Esophagus squamous epithelium (tissue), 4 donors: ENCODE data around the gene CNTRL.

Source experiments
- POLR2A ChIP-seq, 4 donors: fragments of 450-650 bp; IDR thresholded peaks; one replicate each; pipeline ENCODE4 v1.6.1; 2017; ENCODE audit warnings: antibody characterized with exemption in 4 of 4, mild to moderate bottlenecking in 4 of 4, moderate library complexity in 3 of 4
- TF ChIP-seq, protein P1 (sequence below), 6 experiments: fragments of 450-650 bp in 4 of 6; fragments of 200-600 bp in 2 of 6; sonication (generic) in 2 of 6; IDR thresholded peaks; one replicate each; pipeline ENCODE4 v1.5.1; 2016 to 2019; ENCODE audit warnings: antibody characterized with exemption in 6 of 6, mild to moderate bottlenecking in 4 of 6, moderate library complexity in 4 of 6

DNA sequence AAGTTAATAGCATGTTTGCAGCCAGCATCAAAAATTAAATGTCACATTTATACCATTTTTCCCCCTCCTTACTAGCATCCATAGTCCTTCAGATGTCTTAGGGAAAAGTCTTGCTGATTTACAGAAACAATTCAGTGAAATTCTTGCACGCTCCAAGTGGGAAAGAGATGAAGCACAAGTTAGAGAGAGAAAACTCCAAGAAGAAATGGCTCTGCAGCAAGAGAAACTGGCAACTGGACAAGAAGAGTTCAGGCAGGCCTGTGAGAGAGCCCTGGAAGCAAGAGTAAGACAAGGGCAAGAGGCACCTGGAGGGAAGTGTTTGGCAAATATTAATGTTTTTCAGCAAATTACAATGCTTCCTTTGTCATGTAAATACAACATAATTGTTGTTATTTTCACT lies 66.6 kb downstream of the CNTRL start:
- TF ChIP-seq, protein P1, sequence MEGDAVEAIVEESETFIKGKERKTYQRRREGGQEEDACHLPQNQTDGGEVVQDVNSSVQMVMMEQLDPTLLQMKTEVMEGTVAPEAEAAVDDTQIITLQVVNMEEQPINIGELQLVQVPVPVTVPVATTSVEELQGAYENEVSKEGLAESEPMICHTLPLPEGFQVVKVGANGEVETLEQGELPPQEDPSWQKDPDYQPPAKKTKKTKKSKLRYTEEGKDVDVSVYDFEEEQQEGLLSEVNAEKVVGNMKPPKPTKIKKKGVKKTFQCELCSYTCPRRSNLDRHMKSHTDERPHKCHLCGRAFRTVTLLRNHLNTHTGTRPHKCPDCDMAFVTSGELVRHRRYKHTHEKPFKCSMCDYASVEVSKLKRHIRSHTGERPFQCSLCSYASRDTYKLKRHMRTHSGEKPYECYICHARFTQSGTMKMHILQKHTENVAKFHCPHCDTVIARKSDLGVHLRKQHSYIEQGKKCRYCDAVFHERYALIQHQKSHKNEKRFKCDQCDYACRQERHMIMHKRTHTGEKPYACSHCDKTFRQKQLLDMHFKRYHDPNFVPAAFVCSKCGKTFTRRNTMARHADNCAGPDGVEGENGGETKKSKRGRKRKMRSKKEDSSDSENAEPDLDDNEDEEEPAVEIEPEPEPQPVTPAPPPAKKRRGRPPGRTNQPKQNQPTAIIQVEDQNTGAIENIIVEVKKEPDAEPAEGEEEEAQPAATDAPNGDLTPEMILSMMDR (IDR thresholded peaks at IDR 0.05), result no peak
- no peak for TF ChIP-seq POLR2A (IDR thresholded peaks at IDR 0.05)
